ENCODE measurements around the gene UGGT1. TPM values are rescaled to one million over a fixed set of nuclear protein-coding genes. Genes with fewer than 3 reads are reported as not detected.

Gene UGGT1
- total and polyA plus RNA-seq, 2 experiments from 2014 or later, result 11.5 to 65.0 TPM

DNA sequence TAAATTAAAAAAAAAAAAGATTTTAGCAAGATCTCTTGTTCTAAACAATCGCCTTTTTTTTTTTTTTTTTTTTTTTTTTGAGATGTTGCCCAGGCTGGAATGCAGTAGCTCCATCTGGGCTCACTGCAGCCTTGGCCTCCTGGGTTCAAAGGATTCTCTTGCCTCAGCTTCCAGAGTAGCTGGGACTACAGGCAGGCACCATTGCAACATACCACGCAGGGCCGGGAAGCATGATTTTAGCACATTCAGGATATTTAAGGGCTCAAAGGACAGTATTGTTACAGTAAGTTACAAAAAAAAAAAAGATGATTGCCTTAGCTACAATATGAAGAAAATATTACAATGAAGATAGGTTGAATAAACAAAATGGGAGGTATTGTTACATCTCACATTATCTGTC, 33.7 kb upstream of the UGGT1 start:
- Histone ChIP-seq H3K4me2 (no peak overlapping the region), H3K9me2 (ENCODE audit: insufficient read depth) (0 out of 2 replicates have a peak, but pooled peaks cover 5% of the 10 kb centered on the region), H3K36me3 (ENCODE audit: insufficient read depth) (no peaks in the 10 kb centered on the region), H3F3A (replicated peaks; ENCODE audit: low read depth) (no peaks in the 10 kb centered on the region), H3K4me3 (no peak overlapping the region), H4K20me1 (replicated peaks; ENCODE audit: insufficient read depth) (no peaks in the 10 kb centered on the region; the same call in 1 of the 2 replicates), H3K4me1 (ENCODE audit: insufficient read depth) (no peaks in the 10 kb centered on the region), H3K27me3 (ENCODE audit: insufficient read depth) (no peaks in the 10 kb centered on the region), H3K27ac (ENCODE audit: low read depth) (no peak overlapping the region), H3K79me2 (replicated peaks; ENCODE audit: insufficient read depth) (no peaks in the 10 kb centered on the region), H2AFZ (no peak overlapping the region)
- Mint-ChIP-seq H3K27ac (no peak overlapping the region), H3K9me3 (no peaks in the 10 kb centered on the region), H3K36me3 (ENCODE audit: low read depth) (no peaks in the 10 kb centered on the region), H3K4me3 (no peak overlapping the region), H3K27me3 (ENCODE audit: insufficient read depth, low read depth, poor library complexity) (no peaks in the 10 kb centered on the region), H3K4me1 (0 out of 3 replicates have a peak, but pooled peaks cover 2% of the 10 kb centered on the region)
- TF ChIP-seq JUNB (IDR thresholded peaks at IDR 0.05; ENCODE audit: unreplicated experiment) (no peak), EZH2phosphoT487 (IDR thresholded peaks at IDR 0.05; ENCODE audit: unreplicated experiment) (no peak), CREB1 (CRISPR knock-in tag; IDR thresholded peaks at IDR 0.05; ENCODE audit: low read depth) (no peak), POLR2AphosphoS5 (IDR thresholded peaks at IDR 0.05; ENCODE audit: low read depth) (no peak), ZNF114 (CRISPR knock-in tag; IDR thresholded peaks at IDR 0.05) (no peak), ZNF462 (CRISPR knock-in tag; IDR thresholded peaks at IDR 0.05) (no peak), ZNF331 (CRISPR knock-in tag; IDR thresholded peaks at IDR 0.05; ENCODE audit: low read depth) (no peak), EZH2 (IDR thresholded peaks at IDR 0.05; ENCODE audit: low read depth, unreplicated experiment) (no peak)
- ATAC-seq (no peak), DNase-seq (ENCODE audit: low spot score) (no peak)
